ENCODE results near the gene THRSP.
"Not testable (repeated sequence)": the region's sequence is repeated elsewhere in the genome, so short reads cannot be mapped to it uniquely, and the experiment has no call there.

The THRSP gene

DNA sequence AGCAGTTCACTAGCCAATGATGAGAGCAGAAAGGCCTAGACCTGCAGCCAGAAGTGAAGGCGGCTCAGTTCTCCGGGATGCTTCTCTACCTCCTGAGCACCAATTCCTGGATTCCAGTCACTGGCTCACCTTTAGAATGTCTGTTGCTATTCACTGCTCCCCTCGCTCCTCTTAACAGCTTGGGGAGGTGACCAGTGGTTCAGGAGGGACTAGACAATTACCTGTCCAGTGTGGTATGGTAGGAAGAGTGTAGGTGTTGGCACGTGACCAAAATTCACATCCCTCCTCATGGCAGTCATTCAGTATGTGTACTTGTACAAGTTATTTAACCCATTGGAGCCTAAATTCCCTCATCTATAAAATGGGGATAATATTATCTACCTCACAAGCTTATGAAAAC lies 4.0 kb downstream of the THRSP start:
- DNase-seq: no peak

DNA sequence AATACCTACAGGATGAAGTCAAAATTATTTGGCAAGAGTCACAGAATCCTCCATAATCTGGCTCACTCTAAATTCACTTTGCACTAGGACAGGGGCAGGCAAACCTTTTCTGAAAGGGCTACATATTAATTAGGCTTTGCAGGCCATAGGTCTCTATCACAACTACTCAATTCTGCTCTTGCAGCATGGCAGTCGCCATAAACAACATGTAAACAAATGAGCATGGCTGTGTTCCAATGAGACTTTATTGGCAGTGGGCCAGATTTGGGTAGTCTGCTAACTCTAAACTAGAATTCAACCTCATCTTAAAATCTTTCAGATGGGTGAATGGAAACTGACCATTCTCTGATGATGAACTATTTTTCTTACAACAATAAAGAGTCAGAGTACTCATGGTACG lies 5.8 kb downstream of the THRSP start:
- DNase-seq: no peak

DNA sequence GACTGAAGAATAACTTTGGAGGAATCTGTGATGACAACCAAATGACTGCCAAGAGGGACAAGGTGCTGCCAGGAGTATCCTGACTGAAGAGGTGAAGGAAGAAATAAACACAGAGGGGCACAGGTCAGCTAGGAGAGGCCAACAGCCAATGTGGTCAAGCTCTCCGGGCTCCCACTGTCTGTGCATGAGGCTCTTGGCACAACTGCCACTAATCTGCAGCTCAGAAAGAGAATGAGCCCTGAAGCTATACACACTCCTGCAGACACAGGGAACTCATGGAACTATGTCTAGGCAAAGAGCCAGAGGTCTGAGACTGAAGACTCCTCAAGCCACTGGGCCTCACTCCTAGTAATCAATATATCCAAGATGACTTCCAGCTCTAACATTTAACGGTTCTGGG lies 7.0 kb downstream of the THRSP start:
- no peak for DNase-seq

DNA sequence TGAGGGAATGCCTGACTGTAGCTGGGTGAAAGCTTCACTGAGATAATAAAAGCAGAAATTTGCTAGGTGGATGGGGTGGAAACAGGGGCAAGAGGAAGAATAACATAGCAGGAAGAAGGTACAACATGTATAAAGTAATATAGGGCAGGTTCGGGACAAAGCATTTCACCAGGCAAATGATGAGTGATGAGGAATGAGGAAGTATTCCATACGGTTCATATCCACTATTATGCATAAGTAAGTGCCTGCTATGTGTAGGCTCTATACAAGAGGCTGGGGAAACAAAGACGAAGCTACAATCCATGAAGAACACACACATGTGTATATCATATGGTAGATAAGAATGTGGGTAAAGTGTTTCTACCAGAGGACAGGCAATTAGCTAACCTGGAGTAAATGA lies 8.1 kb downstream of the THRSP start:
- no peak for DNase-seq

DNA sequence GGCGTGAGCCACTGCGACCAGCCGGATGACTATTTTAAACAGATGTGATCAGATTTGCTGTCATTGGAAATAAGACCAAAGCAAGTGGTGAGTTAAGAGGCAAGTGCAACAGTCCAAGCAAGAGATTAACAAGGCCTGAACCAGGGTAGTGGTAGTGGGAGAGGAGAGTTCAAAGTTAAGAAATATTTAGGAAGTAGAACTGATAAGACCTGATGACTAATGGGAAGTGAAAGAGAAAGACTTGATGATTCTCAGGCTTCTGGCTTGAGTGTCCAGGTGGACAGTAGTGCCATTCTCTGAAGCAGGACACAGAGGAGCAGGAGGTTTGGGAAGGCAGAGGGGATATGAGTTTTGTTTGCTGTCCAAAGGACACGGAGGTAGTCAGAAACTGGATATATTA lies 8.8 kb downstream of the THRSP start:
- DNase-seq: no peak

DNA sequence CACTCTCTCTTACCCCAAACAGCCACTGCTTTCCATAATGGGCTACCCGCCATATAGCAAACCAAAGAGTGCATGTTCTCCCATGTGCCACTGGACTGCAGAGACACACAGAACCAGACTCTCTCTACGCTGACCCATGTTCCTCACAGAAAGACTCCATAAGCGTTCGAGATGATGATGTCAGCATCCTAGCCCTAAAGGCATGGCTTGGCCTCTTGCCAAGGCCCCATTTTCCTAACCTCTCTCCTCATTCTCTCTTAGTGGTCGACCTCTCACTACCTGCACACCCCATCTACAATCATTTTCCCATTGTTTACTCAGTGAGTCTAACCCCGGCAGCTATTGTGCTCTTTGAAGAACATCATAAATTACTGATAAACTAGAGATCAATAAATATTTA lies 11.1 kb downstream of the THRSP start:
- no peak for DNase-seq

DNA sequence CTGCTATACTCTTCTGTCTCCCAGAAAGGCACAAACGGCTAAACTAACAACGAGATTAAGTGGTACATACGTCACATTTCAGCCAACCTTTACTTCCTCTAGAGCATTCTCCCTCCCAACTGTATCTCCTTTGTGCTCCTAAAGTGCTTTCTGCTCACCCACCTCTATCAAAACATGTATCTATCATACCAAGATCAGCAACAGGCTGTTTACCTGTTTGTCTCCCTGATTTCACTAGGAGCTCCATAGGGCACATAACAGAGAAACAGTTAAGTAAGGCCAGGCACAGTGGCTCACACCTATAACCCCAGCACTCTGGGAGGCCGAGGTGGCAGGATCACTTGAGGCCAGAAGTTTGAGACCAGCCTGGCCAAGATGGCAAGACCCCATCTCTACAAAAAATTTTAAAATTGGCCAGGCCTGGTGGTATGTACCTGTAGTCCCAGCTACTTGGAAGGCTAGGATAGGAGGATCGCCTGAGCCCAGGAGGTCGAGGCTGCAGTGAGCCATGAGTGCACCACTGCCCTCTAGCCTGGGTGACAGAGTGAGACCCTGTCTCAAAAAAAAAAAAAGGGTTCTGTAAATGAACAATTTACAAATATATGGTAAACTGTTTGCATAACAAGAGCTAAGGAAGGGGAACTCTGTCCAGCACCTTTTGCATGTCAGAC lies 13.2 kb downstream of the THRSP start:
- no peak for DNase-seq

DNA sequence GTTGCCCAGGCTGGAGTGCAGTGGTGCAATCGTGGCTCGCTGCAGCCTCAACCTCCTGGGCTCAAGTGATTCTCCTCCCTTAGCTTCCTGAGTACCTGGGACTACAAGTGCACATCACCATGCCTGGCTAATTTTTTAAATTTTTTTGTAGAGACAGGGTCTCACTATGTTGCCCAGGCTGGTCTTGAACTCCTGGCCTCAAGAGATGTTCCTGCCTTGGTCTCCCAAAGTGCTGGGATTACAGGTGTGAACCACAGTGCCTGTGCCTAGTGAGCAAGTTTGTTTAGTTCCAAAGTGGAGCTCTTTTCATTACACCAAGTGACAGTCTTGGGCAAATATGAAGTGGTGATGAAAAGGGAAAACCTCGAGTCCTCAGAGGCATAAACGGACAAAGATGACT lies 13.9 kb downstream of the THRSP start:
- not testable (repeated sequence) for DNase-seq

DNA sequence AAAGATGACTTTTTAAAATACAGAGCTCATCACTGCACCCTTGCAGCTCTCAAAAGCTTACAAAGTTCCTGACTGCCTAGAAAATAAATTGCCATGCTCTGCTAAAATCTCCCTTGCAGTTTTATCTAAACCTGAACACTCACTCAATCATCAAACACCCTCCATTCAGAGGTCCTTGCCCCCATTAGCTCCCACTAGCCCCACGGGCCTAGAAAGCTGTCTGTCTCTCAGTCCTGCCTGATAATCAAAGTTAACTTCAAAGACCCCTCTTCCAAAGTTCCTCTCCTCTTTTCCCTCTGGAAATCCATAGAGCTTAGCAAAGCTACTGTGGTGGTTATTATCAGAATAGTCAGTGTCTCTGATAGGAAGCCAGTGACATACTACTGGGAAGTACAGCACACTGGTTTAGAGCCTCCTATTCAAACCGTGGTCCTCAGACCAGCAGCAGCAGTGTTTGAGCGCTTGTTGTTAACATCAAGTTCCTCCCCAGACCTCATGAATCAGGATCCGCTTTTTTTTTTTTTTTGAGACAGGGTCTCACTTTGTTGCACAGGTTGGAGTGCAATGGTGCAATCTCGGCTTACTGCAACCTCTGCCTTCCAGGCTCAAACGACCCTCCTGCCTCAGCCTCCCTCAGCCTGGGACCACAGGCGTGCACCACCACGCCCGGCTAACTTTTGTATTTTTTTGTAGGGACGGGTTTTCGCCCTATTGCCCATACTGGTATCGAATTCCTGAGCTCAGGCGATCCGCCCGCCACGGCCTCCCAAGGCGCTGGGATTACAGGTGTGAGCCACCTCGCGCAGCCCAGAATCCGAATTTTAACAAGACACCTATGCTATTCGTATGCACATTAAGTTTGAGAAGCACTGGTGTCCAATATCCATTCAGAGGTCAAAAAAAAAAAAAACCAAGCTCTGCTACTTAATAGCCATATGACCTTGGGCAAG lies 14.8 kb downstream of the THRSP start:
- DNase-seq: no peak

DNA sequence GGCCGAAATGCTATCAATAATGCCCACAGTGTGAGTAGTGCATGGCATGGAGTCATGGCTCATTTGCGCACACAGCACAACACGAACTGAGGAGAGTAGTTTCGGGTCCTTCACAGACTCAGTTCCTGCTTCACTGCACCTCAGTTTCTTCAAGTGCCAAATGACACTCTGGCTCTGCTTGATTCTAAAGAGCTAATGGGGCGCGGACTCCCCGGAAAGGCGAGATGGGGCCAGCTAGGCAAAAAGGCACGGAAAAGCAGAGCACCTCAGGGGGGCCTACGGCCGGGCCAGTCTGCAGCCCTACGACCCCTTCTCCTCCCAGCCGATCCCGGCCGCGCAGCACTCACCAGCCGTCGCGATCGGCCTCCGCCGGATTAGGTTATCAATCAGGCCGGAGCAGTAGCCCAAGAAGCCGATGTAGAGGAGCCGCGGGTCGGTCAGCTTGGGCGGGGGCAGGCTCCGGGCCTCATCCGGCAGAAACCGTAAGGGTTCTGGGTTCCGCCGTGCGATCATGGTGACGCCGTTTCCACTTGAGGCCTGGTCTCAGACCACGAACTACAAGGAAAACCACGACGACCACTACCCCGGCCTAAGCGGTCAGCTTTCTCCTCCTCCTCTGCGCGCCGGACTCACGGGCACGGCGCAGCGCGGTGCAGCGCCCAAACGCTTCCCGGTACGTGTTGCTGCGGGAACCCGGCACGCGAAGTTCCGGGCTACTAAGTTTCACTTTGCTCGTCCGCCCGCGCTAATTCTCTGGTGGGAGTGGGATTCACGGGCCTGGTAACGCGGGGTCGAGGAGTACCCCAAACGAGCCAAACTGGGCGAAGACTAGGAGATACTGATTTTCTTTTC lies 15.8 kb downstream of the THRSP start, which contains the start of gene NDUFC2:
TSS of gene NDUFC2 (minus strand) at position 631 of the 852 bp plus-strand sequence. CDS start at position 513, 118 bp downstream.
- DNase-seq: peak; percentile 74

DNA sequence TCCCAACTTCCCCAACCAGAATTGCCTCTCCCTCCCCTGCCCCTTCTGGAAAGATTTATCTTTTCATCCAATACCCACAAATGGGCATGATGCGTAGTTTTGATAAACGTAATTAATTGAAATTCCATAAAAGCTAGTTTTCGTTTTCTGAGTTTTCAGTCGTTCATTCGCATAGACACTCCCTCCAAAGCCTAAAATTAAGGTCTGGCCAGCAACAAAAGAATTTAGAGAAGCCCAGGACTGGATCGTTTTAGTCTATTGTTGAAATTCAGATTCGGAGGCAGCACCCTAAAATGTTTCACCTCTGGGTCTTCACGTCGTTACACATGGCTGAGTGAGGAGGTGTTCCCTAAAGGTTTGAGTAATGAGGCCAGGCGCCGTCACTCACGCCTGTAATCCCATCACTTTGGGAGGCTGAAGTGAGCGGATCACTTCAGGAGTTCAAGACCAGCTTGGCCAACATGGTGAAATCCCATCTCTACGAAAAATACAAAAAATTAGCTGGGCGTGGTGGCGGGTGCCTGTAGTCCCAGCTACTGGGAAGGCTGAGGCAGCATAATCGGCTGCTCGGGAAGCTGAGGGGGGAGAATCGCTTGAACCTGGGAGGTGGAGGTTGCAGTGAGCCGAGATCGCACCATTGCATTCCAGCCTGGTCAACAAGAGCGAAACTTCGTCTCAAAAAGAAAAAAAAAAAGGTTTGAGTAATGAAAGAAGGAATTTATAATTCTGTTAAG lies 16.6 kb downstream of the THRSP start:
- DNase-seq: peak; percentile 56

DNA sequence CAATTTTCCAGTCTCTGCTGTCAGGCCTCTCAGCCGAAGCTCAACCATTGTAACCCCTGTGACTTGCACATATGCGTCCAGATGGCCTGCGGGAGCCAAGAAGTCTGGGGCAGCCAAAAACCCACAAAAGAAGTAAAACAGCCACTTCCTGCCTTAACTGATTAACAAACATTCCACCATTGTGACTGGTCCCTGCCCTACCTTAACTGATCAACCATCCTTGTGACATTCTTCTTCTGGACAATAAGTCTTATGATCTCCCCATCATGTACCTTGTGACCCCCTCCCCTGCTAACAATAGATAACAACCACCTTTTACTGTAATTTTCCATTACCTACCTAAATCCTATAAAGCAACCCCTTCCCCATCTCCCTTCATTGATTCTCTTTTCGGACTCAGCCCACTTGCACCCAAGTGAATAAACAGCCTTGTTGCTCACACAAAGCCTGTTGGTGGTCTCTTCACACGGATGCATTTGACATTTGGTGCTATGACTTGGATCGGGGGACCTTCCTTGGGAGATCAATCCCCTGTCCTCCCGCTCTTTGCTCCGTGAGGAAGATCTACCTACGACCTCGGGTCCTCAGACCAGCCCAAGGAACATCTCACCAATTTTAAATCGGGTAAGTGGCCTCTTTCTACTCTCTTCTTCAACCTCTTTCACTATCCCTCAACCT lies 17.3 kb downstream of the THRSP start:
- DNase-seq: no peak

DNA sequence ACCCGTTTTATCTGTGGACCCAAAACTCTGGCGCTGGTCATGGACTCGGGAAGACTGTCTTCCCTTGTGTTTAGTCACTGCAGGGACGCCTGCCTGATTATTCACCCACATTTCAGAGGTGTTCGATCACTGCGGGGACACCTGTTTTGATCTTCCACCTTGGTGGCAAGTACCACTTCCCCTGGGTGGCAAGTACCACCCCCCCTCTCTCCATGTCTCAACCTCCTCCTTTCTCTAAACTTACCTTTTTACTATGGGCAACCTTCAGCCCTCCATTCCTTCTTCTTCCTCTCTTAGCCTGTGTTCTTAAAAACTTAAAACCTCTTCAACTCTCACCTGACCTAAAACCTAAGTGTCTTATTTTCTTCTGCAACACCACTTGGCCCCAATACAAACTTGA lies 17.9 kb downstream of the THRSP start:
- no peak for DNase-seq

DNA sequence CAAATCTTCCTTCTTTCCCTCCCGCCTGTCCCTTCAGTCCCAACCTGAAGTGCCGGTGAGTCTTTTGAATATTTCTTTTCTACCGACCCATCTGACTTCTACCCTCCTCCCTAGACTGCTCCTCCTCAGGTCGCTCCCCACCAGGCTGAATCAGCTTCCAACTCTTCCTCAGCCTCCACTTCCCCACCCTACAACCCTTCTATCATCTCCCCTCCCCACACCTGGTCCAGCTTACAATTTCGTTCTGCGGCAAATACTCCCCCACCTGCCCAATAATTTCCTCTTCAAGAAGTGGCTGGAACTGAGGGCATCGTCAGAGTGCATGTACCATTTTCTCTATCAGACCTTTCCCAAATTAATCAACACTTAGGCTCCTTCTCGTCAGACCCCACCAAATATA lies 18.5 kb downstream of the THRSP start:
- DNase-seq: no peak

DNA sequence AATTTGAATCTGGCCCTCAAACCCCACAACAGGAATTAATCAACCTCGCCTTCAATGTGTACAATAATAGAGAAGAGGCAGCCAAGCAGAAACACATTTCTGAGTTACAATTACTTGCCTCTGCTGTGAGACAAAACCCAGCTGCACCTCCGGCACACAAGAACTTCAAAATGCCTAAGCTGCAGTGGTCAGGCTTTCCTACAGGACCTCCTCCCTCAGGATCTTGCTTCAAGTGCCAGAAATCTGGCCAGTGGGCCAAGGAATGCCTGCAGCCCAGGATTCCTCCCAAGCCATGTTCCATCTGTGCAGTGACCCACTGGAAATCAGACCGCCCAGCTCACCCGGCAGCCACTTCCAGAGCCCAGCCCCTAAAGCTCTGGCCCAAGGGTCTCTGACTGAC lies 19.4 kb downstream of the THRSP start:
- no peak for DNase-seq

DNA sequence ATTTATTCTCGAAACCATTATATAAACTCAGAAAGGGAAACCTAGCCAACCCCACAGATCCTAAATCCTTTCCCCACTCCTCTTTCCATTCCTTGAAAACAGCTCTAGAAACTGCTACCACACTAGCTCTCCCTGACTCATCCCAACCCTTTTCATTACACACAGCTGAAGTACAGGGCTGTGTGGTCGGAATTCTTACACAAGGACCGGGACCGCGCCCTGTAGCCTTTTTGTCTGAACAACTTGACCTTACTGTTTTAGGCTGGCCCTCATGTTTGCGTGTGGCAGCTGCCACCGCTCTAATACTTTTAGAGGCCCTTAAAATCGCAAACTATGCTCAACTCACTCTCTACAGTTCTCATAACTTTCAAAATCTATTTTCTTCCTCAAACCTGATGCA lies 20.8 kb downstream of the THRSP start:
- DNase-seq: not testable (repeated sequence)

DNA sequence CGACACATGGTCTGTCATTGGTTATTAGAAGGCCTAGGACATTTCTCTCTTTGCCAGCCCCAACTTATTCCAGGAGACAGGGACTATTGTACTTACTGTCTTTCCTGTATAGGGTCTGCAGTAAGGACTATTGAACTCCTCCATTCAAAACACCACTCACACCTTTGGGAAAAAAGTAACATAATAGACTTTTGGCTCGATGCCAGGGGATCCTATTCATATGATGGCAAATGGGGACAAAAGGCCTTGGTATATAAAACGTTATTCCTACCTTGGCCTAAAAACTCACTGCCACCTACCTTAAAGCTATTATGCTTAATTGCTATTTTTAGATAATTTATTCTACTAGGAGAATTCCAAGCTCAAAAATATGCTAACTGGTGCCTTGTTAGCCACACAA lies 22.3 kb downstream of the THRSP start:
- DNase-seq: no peak

DNA sequence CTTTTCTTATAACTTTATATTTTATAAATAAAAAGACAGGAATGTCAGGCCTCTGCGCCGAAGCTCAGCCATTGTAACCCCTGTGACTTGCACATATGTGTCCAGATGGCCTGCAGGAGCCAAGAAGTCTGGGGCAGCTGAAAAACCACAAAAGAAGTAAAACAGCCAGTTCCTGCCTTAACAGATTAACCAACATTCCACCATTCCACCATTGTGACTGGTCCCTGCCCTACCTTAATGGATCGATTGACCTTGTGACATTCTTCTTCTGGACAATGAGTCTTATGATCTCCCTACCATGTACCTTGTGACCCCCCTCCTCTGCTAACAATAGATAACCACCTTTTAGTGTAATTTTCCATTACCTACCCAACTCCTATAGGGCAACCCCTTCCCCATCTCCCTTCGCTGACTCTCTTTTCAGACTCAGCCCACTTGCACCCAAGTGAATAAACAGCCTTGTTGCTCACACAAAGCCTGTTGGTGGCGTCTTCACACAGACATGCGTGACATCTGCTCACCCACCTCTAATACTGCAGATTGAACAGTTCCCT lies 22.9 kb downstream of the THRSP start:
- DNase-seq: not testable (repeated sequence)

DNA sequence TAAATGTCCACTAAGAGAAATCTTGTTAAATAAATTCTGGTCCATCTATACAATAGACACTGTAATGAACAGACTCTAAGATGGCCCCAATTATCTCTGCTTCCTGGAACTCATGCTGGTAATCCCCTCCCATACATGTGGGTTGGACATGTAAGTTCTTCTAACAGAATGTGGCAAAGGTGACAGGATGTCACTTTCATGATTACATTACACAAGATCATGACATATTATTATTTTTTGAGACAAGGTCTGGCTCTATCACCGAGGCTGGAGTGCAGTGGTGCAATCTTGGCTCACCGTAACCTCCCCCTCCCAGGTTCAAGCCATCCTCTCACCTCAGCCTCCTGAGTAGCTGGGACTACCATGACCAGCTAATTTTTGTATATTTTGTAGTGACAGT lies 30.6 kb downstream of the THRSP start:
- DNase-seq: no peak

DNA sequence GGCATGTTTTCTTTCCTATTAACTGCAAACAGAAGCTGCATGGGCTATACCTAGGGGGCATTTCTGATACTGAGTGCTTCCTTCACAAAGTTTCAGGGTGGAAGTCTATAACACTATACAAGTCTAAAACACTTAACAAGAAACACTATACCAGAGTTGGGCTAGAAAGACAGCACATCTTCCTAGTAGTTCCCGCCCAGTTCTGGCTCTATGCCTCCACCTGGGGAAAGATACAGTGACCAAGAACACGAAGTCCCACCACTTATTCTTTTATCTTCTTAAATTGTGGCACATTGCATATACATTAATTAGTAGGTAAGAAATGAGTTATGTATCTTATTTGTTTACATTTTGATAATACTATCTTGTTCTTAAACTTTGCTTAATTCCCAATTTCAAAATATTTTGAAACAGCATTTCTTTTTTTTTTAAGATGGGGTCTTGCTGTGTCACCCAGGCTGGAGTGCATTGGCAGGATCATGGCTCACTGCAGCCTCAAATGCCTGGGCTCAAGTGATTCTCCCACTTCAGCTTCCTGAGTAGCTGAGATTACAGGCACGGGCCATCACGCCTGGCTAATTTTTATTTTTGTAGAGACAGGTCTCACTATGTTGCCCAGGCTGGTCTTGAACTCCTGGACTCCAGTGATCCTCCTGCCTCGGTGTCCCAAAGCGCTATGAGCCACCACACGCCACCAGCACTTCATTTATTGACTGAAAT lies 34.2 kb downstream of the THRSP start:
- no peak for DNase-seq

DNA sequence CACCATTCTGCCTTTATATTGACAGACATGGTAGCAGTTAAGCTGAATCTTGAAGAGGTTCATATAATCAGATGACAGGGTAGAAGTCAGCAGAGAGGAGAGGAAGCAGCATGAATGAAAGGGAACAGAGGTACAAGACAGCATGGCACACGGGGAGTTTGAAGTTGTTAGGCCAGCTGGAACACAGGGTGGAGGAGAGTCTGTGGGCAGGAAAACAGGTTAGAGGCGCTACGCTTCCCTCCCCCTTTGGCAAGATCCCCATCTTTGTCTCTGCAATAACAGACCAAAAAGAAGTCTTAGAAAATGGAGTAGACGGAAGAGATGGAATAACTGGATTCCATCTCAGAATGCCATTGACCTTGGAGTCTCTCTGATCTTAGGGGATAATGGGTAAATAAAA lies 36.0 kb downstream of the THRSP start:
- no peak for DNase-seq

Measured in NCI-H510A treated with DMSO at 0.1 percent for 48 hours (cell line).